GM19468 (cell line): ENCODE data around the gene SLC9A9.
A peak's percentile ranks its signal among the peaks of the same experiment; 100 is the strongest.

Experiments used
- ATAC-seq: cut with Tn5 transposase; IDR thresholded peaks from one replicate; pipeline ENCODE4 v1.9.1; 2021; ENCODE audit warnings: mild to moderate bottlenecking, moderate library complexity, moderate number of reproducible peaks; ENCODE audit not compliant: unreplicated experiment; ENCODE audit errors: extremely low read depth

The SLC9A9 gene

GRCh38 chr3:143849854-143850549 lies 1.7 kb upstream of the SLC9A9 start:
- ATAC-seq, result no peak

GRCh38 chr3:143848704-143849103 lies 436 bp upstream of the SLC9A9 start:
- no peak for ATAC-seq

- ATAC-seq, result no peak
Measured at GRCh38 chr3:143843587-143843986, 4.7 kb downstream of the SLC9A9 start.

GRCh38 chr3:143840636-143841035 lies 7.6 kb downstream of the SLC9A9 start:
- no peak for ATAC-seq

GRCh38 chr3:143839980-143840379 lies 8.3 kb downstream of the SLC9A9 start:
- peak; percentile 31 for ATAC-seq

GRCh38 chr3:143837076-143837475 lies 11.2 kb downstream of the SLC9A9 start:
- no peak for ATAC-seq

GRCh38 chr3:143835312-143835711 lies 13.0 kb downstream of the SLC9A9 start:
- no peak for ATAC-seq

GRCh38 chr3:143832433-143832832 lies 15.8 kb downstream of the SLC9A9 start:
- peak; percentile 14 for ATAC-seq

GRCh38 chr3:143831994-143832393 lies 16.3 kb downstream of the SLC9A9 start:
- ATAC-seq, result peak; percentile 86

GRCh38 chr3:143831208-143831607 lies 17.1 kb downstream of the SLC9A9 start:
- no peak for ATAC-seq

- no peak for ATAC-seq
Measured at GRCh38 chr3:143830786-143831185, 17.5 kb downstream of the SLC9A9 start.

GRCh38 chr3:143830063-143830462 lies 18.2 kb downstream of the SLC9A9 start:
- ATAC-seq, result no peak

GRCh38 chr3:143827425-143827824 lies 20.8 kb downstream of the SLC9A9 start:
- ATAC-seq, result no peak

GRCh38 chr3:143826296-143826695 lies 22.0 kb downstream of the SLC9A9 start:
- no peak for ATAC-seq

- ATAC-seq, result no peak
Measured at GRCh38 chr3:143825513-143825912, 22.8 kb downstream of the SLC9A9 start.

GRCh38 chr3:143824735-143825385 lies 23.4 kb downstream of the SLC9A9 start:
- no peak for ATAC-seq

- ATAC-seq, result no peak
Measured at GRCh38 chr3:143822798-143823197, 25.5 kb downstream of the SLC9A9 start.

- no peak for ATAC-seq
Measured at GRCh38 chr3:143822374-143822773, 25.9 kb downstream of the SLC9A9 start.

GRCh38 chr3:143821862-143822261 lies 26.4 kb downstream of the SLC9A9 start:
- no peak for ATAC-seq

GRCh38 chr3:143820466-143821221 lies 27.6 kb downstream of the SLC9A9 start:
- no peak for ATAC-seq

GRCh38 chr3:143819890-143820289 lies 28.4 kb downstream of the SLC9A9 start:
- no peak for ATAC-seq
